NCI-H2171 (cell line): ENCODE measurements around the gene GIGYF1.
A peak's percentile ranks its signal among the peaks of the same experiment; 100 is the strongest.
"Not testable (repeated sequence)": the region's sequence is repeated elsewhere in the genome, so short reads cannot be mapped to it uniquely, and the experiment has no call there.

Source experiments
- DNase-seq: peaks from one replicate; lab custom pipeline; 2025; lab: John Stamatoyannopoulos, UW

GIGYF1 gene

DNA sequence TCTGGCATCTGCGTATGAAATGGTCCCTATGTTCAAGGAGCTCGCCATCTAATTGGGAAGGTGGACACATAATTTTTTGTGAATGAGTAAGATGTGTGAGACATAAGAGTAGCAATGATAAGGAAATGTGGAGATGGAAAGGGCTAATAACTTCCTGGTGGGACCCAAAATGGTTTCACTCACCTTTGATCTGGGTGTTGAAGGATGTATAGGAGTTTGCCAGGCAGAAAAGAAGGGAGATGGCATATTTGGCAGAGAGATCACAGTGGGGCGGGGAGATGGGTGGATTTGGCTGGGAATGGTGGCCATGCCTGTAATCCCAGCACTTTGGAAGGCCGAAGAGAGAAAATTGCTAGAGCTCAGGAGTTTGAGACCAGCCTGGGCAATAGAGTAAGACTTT is 16.4 kb upstream of the GIGYF1 start:
- DNase-seq: no peak

DNA sequence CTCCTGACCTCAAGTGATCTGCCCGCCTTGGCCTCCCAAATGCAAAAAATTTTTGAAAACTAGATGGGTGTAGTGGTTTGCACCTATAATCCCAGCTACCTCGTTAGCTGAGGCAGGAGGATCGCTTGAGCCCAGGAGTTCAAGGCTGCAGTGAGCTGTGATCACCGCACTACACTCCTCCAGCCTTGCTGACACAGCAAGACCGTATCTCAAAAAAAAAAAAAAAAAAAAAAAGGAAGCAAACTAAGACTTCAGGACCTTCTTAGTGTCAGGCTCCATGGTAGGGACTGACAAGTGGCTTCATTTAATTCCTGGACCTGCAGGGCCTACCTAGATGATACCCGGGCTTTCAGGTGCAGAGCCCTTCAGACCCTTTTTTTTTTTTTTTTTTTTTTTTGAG is 14.3 kb upstream of the GIGYF1 start:
- DNase-seq: no peak

GRCh38 chr7:100706672-100707311 is 12.7 kb upstream of the GIGYF1 start:
- no peak for DNase-seq

GRCh38 chr7:100705753-100706671 is 12.0 kb upstream of the GIGYF1 start, which contains the start of gene POP7:
Gene POP7, plus strand, starts transcription at chr7:100706121. Its CDS starts 710 bp downstream, at chr7:100706831.
- peak; percentile 99 for DNase-seq

DNA sequence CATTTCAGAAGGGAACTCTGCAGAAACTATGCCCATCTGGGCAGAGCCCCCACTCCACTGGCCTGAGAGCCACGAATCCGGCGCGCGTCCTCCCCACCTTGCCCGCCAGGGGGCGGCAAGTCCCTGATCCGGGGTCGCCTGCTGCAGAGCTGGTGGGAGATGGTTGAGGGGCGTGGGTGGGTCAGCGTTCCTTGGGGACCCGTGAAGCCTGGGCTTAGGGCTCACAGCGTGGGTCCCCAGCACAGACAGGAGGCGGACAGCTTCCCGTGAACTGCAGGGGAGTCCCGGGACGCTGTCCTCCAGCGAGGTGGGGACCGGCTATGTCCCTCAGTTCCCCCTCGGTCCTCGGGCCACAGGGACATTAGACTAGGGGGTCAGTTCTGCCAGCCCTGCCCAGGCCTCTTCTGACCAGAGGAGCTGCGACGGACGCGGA is 11.3 kb upstream of the GIGYF1 start:
- DNase-seq: peak; percentile 35

GRCh38 chr7:100701089-100701488 is 7.0 kb upstream of the GIGYF1 start:
- DNase-seq: not testable (repeated sequence)

- no peak for DNase-seq
Measured at GRCh38 chr7:100699018-100699417, 5.0 kb upstream of the GIGYF1 start.

DNA sequence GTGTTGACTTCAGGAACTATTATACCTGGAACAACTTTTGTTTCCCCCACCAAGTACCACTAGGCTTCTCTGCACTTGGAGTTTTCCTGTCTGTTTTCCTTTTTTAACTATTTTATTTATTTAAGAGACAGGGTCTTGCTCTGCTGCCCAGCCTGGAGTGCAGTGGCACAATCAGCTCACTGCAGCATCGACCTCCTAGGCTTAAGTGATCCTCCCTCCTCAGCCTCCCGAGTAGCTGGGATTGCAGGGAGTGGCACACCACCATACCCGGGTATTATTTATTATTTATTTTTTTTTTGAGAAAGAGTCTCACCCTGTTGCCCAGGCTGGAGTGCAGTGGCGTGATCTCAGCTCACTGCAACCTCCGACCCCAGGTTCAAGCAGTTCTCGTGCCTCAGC is 2.1 kb upstream of the GIGYF1 start:
- DNase-seq: no peak

- no peak for DNase-seq
Measured at GRCh38 chr7:100693312-100694097, 545 bp downstream of the GIGYF1 start.

GRCh38 chr7:100692578-100692961 is 1.5 kb downstream of the GIGYF1 start:
- DNase-seq: no peak

DNA sequence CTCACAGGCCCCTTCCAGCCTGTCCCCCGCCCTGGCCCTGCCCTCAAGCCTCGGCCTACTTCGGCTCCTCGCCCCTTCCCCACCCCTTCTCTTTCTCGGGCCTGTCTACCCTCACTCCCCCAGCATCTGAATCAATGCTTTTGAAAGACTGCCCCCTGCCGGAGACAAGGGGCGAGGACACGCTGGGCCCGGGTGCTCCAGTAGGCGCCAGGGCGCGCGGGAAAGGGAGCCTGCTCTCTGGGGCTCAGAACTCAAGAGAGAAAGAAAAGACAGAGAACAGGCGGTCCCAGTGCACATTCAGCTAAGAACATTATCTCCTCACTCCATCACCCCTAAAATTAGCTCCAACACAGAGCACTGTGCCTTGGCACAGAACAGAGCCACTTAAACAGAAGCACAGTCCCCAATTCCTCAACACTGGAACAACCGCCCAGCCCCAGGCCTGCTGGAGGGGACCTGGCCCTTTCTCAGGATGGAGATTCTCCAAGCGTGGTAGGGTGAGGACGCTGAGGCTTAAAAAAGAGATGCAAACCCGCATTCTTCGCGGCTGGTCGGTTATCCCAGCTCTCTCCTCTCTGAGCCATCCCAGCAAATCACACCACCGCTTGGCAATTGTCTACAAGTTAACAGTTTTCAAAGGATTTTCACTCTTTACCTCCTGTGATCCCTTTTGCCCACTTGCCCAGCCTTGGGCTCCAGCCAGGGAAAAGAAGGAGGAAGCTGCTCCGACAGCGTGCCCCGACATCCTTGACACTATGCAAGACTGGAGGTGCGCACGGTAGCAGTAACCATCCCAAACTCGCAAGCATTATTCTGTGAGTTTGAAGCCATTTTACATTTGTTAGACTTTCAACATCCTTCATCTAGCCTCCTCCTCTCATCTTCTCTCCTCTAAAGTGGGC is 2.1 kb downstream of the GIGYF1 start:
- peak; percentile 31 for DNase-seq

- DNase-seq: no peak
Measured at GRCh38 chr7:100689230-100690135, 4.6 kb downstream of the GIGYF1 start.

GRCh38 chr7:100688326-100688860 is 5.7 kb downstream of the GIGYF1 start:
- no peak for DNase-seq

DNA sequence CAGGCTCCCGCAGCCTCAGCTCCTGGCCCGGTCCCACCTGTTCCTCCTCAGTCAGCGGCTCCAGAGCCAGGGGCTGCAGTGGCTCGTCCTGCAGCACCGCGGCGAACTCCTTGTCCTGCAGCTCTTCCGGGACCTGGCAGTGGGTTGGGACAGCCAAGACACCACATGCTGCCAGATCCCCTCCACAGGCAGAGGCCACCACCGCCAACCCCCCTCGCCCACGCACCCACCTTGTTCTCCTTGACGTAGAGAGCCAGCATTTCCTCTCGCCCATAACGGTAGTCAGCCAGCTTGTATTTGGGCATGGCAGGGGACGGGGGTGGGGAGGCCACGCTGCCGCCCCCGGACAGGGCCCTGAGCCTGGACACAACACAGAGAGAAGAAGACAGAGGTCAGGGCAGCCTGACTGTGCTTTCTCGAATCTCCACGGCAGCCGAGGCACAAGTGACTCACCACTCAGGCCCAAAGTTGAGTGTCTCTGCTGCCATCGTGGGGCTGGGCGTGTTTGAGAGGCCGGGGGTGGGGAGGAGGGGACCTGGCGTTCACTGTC is 6.2 kb downstream of the GIGYF1 start:
- DNase-seq: no peak

GRCh38 chr7:100687261-100687660 is 6.8 kb downstream of the GIGYF1 start:
- DNase-seq: no peak

DNA sequence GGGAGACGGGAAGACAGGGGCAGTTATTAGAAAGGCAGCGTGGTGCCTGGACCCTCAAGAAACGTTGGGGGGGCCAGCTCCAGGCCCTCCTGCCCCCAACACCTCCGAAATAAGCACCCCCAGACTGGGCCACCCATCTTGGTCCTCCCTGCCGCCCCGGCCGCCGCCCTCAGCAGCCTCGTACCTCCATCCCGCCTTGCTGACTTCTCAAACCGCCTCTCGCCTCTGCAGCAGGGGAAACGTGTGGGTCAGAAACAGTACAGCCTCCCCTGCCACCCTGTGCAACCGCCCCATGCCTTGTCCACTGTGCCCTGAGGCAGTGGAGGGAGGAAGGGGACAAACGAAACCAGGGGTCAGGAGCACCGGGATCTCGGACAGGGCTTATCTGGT is 7.2 kb downstream of the GIGYF1 start:
- no peak for DNase-seq

DNA sequence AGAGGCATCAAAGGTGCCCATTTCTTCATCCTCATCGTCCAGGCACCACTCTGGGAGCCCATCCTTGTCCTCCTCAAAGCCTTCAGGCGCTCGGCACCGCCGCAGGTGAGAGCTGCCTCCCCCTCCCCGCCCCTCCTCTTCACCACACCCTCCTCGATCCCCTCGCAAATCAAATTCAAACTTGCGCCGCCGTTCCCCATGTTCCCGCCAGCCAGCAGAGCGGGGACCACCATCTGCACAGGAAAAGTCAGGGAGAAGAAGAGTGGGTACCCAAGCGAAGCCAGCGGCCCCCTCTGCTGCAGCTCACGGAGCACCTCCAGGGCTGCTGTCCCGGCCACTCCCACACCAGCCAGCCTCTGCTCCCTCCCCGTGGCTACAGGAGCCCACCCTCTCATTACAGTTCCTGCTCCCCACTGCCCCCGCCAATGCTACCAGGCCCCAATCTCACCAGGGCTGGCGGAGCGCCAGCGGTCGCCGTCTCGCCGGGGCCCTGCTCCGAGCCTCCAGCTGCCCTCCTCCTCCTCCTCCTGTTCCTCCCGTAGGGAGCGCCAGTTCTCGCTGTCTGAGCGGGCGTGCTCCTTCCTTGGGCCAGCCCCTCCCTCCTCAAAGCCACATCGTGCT is 7.7 kb downstream of the GIGYF1 start:
- no peak for DNase-seq

DNA sequence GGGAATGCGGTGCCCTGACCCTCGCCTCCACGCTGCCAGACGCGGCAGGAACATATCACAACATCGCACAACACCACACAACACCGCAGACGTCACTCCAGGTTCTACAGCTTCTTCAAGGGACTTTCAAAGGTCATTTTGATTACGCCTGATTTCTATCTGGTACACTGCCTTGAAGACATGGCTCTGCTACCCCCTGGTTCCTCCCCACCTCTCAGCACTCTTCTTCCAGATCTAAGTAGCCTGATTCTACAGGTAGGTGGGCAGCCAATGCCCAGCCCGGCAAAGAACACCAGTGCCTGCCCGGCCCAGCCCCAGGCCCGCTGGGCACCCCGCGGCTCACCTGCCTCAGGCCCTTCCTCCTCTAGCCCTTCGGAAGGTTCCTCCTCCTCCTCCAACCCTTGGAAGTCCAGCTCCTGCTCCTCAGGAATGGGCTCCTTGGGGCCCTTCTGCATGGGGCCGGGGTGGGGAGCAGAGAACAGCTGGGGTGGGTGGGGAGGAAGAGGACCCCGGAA is 8.4 kb downstream of the GIGYF1 start:
- DNase-seq: no peak

GRCh38 chr7:100685049-100685605 is 8.9 kb downstream of the GIGYF1 start:
- no peak for DNase-seq
